Measurements from ENCODE around the gene POR.

DNA sequence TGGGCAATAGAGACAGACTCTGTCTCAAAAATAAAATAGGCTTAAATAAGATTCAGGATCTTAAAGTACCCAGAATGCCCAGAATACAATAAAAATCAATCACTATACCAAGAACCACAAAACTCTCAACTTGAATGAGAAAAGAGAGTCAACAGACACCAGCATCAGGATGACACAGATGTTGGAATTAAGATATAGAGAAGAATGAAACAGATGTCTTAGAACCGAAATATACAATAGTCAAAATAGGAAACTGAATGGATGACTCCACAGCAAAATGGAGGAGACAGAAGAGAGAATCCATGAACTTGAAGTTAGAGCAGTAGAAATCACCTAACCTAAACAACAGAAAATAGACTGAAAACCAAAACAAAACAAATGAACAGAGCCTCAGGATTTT, 29.6 kb downstream of the POR start:
- TF ChIP-seq, protein P1, sequence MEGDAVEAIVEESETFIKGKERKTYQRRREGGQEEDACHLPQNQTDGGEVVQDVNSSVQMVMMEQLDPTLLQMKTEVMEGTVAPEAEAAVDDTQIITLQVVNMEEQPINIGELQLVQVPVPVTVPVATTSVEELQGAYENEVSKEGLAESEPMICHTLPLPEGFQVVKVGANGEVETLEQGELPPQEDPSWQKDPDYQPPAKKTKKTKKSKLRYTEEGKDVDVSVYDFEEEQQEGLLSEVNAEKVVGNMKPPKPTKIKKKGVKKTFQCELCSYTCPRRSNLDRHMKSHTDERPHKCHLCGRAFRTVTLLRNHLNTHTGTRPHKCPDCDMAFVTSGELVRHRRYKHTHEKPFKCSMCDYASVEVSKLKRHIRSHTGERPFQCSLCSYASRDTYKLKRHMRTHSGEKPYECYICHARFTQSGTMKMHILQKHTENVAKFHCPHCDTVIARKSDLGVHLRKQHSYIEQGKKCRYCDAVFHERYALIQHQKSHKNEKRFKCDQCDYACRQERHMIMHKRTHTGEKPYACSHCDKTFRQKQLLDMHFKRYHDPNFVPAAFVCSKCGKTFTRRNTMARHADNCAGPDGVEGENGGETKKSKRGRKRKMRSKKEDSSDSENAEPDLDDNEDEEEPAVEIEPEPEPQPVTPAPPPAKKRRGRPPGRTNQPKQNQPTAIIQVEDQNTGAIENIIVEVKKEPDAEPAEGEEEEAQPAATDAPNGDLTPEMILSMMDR (IDR thresholded peaks at IDR 0.05; ENCODE audit: control extremely low read depth in 1 of 3, insufficient read depth in 1 of 3, low read depth in 1 of 3, low read length in 3 of 3): no peak
- TF ChIP-seq, protein P2, sequence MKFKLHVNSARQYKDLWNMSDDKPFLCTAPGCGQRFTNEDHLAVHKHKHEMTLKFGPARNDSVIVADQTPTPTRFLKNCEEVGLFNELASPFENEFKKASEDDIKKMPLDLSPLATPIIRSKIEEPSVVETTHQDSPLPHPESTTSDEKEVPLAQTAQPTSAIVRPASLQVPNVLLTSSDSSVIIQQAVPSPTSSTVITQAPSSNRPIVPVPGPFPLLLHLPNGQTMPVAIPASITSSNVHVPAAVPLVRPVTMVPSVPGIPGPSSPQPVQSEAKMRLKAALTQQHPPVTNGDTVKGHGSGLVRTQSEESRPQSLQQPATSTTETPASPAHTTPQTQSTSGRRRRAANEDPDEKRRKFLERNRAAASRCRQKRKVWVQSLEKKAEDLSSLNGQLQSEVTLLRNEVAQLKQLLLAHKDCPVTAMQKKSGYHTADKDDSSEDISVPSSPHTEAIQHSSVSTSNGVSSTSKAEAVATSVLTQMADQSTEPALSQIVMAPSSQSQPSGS (IDR thresholded peaks at IDR 0.05; ENCODE audit: low read length): no peak
- TF ChIP-seq YY1 (IDR thresholded peaks at IDR 0.05; ENCODE audit: low read depth, low read length) (no peak), POLR2AphosphoS5 (IDR thresholded peaks at IDR 0.05; ENCODE audit: low read depth, low read length) (no peak), EZH2 (IDR thresholded peaks at IDR 0.05; ENCODE audit: low read depth, low read length, severe bottlenecking) (no peak), BCL11A (IDR thresholded peaks at IDR 0.05; ENCODE audit: low read depth in 2 of 2, low read length in 2 of 2) (no peak), CTBP2 (IDR thresholded peaks at IDR 0.05; ENCODE audit: borderline replicate concordance, insufficient read depth, insufficient read length, low read length) (no peak), JUND (IDR thresholded peaks at IDR 0.05; ENCODE audit: low read length) (no peak), EP300 (IDR thresholded peaks at IDR 0.05; ENCODE audit: borderline replicate concordance in 1 of 2, low read depth in 2 of 2, low read length in 2 of 2) (no peak)
